HG03060 (cell line): Measurements from ENCODE around the gene TECR.
"Not testable (repeated sequence)": the region's sequence is repeated elsewhere in the genome, so short reads cannot be mapped to it uniquely, and the experiment has no call there.

Experiments used
- ATAC-seq: cut with Tn5 transposase; IDR thresholded peaks from one replicate; pipeline ENCODE4 v1.9.1; 2021; ENCODE audit warnings: low read depth, moderate number of reproducible peaks; ENCODE audit not compliant: unreplicated experiment

Gene TECR

DNA sequence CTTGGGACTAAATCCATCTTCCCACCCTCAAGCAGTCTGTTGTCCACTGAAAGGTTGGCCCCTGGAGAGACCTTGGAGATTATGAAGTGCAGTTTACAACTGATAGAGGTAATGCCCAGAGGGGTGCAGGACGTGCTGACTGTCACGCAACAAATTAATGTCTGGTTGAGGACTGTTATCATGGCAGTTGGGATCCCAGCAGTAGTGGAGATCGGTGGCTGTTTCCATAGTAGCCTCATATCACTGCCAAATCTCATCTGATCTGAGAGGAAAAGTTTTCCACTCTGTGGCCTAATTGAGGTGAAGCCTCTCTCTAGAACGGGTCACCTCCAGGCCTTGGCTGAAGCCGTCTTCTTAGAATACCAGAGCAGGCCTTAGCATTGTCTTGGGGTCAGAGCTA, 4.1 kb downstream of the TECR start:
- no peak for ATAC-seq

DNA sequence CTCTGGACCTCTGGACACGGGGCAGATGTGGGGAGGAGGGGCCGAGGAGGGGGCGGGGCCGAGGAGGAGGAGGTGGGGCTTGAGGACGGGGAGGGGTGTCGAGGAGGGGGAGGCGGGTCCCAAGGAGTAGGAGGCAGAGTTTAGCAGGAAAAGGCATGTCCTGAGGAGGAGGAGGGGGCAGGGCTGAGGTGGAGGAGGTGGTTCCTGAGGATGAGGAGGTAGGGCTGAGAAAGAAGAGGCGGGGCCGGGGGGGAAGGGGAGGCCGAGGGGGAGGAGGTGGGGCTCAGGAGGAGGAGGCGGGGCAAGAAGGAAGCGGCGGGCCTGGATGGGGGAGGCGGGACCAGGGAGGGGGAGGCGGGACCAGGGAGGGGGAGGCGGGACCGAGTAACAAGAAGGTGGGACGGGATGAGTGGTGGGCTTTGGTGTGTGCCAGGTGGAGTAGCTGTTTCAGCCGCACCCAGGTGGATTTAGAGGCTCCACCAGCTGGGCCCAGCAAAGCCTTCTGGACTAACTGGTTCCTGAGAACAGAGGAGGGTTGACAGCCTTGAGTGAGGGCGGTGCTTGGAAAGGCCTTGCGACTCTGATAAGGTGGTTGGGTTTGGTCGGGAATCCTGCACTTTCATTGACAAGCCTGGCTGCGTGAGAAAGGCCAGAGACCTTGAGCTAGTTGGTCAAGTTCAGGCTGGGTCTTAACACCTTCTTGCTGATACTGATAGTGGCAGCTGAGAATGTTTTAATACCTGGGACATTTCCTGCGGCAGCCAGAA, 7.7 kb downstream of the TECR start:
- ATAC-seq: no peak

DNA sequence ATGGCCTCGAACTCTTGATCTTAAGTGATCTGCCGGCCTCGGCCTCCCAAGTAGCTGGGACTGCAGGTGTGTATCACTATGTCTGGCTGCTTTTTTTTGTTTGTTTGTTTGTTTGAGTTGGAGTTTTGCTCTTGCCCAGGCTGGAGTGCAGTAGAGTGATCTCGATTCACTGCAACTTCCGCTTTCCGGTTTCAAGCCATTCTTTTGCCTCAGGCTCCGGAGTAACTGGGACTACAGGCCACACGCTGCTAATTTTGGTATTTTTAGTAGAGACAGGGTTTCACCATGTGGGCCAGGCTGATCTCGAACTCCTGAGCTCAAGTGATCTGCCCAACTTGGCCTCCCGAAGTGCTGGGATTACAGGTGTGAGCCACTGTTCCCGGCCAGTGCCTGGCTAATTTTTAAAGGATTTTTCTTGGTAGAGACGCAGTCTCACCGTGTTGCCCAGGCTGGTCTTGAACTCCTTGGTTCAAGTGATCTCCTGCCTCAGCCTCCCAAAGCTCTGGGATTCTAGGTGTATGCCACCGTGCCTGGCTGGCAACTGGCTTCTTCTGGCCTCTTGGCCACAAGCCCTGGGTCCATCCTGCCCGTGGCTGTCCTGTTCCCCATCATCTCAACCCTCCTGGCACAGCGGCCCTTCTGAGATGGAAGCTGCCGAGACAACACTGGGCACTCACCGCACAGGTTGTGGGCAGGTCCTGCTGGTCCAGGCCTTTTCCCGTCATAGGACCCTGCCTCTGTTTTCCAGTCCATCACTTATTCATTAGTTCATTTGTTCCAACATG, 11.5 kb downstream of the TECR start:
- no peak for ATAC-seq

DNA sequence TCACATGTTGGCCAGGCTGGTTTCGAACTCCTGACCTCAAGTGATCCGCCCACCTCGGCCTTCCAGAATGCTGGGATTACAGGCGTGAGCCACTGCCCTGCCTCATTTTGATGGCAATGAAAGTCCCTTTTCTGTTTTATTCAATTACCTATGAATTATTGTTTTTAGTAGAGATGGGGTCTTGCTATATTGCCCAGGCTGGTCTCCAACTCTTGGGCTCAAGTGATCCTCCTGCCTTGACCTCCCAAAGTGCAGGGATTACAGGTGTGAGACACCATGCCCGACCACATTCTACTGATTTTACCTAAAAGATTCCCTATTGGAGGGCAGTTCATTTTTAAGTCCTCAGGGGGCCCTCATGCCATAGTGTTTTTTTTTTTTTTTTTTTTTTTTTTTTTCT, 12.6 kb downstream of the TECR start:
- not testable (repeated sequence) for ATAC-seq

DNA sequence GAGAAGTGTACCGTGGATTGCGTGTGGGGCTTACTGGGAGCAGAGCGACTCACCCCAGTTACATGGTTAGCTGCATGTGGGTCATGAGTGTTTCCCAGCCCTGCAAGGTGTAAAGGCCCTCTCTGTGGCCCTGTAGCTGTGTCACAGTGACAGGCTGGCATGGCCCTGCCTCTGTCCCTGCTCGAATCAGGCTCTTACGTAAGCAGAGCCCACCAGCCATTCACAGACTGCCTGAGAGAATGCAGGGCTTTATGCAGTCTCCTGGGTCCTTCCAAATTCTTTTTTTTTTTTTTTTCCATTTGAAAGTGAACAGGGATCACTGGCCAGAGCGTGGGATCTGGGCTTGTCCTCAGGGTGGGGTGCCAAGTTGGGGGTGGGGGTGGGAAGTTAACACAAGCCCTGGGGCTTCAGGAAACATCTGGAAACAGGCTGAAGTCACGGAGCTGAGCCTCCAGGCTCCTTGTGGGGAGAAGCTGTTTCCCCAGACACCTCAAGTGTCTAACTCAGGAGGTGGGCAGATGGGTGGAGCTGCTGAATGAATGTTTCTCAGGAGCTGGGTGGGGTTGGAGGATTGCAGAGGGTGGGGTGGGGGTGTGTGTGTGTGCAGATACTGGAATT, 13.4 kb downstream of the TECR start:
- ATAC-seq: no peak

DNA sequence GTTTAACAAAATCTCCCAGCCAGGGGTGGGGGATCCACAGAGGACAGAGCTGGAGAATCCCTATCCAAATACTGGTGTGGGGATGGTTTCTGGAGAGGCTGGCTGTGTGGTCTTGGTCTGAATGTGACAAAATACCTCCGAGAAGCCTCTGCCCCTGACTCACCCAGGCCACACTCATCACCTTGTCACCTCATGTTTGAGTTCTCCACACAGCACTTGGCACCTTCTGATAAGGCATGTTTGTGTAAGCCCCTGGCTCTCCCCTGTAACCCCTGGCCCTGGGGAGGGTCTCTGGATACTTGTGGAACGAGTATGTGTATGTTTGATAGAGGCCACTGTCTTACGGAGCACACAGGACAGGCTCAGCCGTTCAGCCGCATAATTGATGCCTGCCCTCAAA, 14.7 kb downstream of the TECR start:
- ATAC-seq: no peak

DNA sequence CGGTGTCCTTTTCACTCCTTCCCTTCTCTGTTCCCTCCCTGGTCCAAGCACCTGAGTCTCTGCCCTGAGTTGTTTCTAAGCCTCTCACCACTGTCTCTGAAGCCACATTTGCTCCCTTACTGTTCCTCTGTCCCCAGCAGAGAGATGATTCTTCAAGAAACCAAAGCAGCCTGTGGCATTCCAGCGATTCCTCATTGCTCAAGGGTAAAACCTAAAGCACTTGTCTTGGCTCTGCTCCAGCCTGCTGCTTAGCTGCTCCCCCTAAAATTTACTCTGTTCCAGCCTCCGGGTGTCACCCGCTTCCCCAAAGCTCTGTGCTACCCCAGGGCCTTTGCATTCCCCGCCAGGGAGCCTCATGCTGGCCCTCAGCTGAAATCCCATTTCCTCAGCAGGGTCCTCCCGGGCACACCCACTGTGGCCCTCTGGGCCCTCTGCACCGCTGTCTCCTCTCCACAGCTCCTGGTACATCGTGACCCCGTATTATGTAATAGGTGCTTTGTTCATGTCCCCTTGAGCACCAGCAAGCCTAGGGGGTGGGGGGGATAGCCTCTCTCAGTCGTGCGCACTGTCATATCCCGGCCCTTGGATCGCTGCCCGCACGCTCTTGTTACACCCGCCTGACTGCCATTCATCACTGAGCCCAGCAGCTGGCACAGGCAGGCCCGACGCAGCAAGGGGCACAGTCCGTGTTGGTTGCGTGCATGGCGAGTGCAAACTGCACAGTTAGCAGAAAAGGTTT, 15.8 kb downstream of the TECR start:
- no peak for ATAC-seq

DNA sequence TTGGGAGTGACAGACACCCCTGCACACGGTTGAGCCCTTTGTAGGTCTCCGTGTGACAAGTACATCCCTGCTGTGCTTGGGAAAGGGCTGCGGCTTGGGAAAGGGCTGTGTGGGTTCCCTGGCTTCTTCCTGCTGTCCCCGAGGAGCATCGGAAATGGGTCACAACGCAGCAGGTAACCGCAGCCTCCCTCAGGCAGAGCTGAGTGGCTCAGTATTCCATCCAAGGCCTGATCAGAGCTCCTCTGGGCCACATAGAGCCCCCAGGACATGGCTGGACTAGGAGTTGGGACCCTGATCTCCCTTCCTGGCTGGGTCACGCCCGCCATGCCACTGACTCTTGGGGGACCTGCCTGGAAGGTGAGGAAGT, 16.3 kb downstream of the TECR start:
- ATAC-seq: no peak

DNA sequence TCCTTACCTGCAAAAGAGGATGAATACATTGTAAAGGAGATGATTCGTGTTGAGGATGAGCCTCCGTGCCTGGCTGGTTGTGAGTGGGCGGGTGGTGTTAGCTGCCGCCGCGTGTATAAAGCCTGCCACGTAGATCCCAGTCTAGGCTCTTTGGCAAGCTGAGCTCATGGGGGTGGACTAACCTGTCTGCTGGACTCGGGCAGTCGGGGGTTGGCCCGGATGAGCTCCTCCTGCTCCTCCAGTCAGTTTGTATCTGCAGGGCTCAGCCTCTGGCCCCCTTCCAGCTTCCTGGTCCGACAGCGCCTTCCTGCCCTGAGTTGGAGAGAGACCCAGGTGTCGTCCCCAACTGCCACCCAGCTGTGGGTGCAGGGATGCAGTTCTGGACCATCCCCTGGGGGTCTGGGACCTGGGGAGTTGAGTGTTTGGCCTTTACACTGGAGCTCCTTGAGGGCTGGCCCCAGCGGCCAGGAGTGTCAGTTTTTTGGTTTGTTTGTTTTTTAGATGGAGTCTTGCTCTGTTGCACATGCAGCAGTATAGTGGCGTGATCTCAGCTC, 20.9 kb downstream of the TECR start:
- no peak for ATAC-seq

DNA sequence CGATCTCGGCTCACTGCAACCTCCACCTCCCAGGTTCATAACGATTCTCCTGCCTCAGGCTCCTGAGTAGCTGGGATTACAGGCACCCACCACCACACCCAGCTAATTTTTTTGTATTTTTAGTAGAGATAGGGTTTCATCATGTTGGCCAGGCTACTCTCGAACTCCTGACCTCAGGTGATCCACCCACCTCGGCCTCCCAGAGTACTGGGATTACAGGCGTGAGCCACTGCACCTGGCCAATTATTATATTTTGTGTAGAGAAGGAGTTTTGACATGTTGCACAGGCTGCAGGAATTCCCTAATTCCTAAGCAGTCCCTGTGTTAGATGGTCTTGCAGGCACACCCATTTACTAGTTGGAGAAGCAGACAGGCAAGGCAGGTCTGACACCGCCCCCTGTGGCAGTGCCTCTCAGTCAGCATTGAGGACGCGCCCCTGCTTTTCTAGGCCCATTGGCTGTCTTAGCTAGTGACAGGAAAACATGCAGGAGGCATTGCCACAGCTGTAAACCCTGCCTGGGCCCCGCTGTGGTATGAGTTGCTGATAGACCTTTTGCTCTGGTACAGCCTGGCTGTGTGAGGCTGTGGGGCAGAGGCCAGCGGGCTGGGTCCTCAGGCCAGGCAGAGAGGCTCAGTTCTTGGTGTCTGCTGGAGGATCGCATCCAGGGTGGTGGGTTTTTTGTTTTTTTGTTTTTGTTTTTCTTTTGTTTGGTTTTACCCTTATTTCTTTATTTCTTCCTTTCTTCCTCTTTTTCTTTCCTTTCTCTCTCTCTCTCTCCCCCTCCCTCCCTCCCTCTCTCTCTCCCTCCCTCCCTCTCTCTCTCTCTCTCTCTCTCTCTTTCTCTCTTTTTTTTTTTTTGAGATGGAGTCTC, 22.0 kb downstream of the TECR start:
- ATAC-seq: not testable (repeated sequence)

DNA sequence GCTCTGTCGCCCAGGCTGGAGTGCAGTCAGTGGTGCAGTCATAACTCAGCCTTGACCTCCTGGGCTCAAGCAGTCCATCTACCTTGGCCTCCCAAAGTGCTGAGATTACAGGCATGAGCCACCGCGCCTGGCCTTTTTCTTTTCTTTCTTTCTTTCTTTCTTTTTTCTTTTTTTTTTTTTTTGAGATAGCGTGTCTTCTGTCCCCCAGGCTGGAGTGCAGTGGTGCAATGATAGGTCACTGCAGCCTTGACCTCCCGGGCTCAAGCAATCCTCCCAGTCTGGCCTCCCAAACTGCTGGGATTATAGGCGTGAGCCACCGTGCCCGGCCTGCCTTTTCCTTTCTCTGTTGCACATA, 22.6 kb downstream of the TECR start:
- ATAC-seq: not testable (repeated sequence)

DNA sequence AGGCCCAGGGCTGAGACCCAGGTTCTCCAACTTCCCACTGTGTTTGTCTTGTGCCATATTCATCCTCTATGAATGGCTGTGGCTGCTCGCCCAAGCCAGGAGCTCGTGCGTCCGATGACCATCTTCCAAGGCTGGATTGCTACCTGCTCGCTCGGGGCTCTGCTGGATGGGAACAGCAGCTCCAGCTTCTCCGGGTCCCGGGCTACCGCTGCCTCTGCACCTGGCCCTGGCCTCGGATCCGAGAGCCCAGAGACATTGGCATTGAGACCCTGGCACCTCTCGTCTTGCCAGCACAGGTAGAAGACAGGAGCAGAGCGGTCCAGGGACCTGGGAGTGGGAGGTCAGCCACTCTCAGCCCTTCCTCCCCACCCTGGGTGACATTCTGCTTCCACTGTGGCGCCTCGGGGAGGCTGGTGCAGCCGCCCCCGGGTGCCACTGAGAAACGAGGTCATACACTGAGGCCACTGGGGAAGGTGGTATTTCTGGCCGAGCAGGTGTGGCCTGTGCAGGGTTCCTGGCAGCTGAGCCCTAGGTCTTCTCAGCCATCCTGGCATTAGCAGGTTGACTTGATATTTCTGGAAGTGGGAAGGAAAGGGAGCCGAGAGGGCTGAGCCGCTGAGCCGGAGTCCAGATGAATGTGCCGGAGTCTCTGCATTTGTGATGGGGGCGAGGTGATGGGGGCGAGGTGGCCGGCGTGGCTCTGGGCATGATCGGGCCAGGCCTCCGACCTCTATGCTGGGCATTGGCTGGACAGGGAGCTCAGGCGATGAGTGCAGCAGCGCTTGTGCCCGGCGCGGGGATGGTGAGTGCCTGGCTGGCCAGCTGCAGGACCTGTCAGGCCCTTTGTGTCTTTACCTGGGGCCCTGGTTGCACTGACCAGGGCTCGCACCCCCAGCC, 23.9 kb downstream of the TECR start:
- ATAC-seq: no peak

DNA sequence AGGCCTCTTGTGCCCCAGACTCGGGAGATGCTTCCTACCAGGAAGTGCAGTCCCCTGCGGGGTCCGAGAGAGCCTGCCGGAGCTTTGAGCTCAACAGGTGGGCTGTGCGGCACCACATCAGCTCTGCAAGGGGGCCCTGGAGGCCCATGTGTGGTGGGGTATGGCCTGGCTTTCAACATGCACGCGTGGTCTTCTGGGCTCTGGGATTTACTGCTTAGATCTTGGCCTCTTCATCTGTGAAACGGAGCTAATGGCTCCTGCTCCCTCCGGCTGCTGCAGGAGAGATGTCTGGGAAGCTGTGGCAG, 24.5 kb downstream of the TECR start:
- ATAC-seq: no peak

DNA sequence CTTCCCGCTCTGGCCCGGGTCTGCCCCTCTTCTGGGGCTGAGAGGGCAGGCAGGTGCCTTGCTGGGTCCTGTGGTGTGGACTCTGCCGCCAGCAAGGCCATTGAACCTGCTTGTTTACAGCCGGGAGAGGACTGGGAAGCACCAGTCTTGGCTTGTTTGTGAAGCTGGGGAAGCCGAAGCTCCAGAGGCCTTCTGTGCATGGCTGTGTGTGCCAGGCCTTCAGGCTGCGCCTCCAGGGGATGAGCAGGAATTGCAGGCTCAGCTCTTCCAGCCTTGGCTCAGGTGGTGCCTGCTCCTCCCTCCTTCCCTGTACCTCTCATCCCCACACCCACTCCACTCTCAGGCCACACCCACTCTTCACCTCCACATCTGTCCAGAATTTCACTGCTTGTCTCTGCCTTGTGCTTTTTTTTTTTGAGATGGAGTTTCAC, 25.0 kb downstream of the TECR start:
- ATAC-seq: no peak

DNA sequence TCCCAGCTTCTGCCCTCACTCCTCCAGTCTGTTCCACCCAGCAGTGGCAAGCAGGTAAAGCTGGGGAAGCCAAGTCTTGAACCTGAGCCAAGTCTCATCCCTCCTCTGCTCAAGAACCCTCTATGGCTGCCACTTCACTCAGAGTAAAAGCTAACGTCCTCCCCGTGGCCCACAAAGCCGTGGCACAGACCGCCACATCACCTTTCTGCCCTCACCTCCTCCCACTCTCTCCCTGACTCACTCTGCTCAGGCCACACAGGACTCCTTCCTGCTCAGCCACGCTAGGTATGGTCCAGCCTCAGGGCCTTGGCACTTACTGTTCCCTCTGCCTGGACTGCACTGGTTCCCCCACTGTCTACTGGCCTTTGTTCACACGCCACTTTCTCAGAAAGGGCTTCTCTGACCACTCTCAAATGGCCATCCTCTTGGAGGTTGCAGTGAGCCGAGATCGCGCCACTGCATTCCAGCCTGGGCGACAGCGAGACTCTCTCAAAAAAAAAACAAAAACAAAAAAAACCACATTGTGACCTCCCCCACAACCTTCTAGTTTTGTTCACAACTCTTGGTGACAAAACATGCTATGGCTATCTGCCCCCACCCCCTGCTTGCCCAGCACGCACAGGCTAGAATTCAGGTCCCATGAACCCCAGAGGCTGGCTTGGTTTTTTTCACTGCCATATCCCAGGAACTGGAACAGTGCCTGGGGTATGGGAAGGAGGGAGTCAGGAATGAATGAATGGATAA, 26.7 kb downstream of the TECR start:
- no peak for ATAC-seq

DNA sequence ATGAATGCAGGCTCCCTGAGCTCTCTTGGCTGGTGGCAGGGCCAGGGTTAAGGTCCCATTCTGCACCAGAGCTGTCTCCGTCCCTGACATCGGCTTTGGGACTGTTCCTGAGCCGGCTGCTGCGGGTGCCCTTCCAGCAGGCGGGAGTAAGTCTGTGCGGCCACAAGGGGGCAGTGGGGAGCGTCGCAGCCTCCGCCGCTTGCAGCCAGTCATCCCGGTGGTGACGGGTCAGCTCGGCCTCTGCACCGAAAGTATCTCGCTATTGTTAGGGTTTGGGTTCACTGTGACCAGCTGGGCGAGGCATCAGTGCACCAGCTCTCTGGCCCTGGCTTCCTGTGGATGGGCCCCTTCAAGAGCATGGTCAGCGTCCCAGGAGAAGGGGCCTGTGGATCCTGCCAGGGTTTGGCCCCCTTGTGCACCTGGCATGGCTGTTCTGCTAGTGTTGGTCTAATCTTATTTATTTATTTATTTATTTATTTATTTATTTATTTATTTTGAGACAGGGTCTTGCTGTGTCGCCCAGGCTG, 27.3 kb downstream of the TECR start:
- ATAC-seq: no peak

DNA sequence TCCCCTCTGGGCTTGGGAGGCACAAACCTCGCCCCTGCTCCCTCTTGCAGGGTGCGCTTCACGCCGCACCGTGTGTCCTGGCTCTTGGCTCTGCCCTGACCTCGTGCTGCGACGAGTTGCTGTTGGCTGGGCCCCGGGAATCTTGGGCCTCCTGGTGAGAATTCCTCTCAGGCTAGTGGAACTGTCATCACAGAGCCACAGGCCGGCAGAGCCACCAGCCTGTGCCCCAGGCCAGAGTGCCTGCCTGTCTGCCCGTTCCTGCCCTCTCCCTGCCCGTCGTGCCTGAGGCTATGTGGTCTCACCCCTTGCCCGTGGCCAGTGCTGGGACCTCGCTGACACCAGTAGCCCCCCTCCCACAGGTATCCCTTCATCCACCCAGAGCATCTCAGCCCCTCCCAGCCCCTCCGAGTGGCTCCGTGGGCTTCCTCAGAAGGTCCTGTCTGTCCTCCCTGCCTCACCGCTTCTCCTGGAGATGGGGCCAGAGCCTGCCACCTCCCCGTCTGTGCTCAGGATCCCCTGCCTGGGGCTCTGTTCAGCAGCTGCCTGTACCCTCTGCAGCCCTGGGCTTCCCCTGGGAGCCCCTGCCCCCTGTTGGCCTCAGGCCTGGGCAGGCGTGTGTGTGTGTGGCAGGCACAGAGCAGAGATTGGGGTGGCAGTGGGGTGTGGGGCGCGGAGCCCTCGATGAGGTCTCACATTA, 29.1 kb downstream of the TECR start:
- no peak for ATAC-seq
